GM21423 (cell line): ENCODE results near the gene PRKAR2B.
A peak's percentile ranks its signal among the peaks of the same experiment; 100 is the strongest.

Experiments
- ATAC-seq: cut with Tn5 transposase; IDR thresholded peaks from one replicate; pipeline ENCODE4 v1.9.1; 2021; ENCODE audit warnings: mild to moderate bottlenecking, moderate library complexity; ENCODE audit not compliant: unreplicated experiment

PRKAR2B gene

DNA sequence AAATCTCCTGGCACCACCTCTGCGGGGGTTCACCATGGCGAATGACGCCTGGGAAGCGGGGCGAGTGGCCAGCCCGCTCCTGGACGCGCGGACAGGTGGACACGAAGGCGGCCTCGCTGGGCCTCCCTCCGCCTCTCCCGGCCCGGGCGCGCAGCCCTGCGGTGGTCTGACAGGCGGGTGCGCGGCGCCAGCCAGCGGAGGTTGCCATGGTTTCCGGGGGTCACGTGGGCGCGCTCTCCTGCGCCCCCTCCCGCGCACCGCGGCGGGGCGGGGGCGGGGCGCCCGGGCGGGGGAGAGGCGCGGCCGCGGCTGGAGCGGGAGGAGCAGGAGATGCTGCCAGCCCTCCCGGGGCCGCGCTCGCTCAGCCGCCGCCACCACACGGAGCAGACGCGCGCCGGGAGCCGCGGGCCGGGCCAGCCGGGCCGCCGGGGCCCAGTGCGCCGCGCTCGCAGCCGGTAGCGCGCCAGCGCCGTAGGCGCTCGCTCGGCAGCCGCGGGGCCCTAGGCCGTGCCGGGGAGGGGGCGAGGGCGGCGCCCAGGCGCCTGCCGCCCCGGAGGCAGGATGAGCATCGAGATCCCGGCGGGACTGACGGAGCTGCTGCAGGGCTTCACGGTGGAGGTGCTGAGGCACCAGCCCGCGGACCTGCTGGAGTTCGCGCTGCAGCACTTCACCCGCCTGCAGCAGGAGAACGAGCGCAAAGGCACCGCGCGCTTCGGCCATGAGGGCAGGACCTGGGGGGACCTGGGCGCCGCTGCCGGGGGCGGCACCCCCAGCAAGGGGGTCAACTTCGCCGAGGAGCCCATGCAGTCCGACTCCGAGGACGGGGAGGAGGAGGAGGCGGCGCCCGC is at the start of gene PRKAR2B:
TSS of gene PRKAR2B (plus strand) at position 359 of the 848 bp plus-strand sequence. CDS start at position 562, 203 bp downstream.
- ATAC-seq = peak; percentile 86

DNA sequence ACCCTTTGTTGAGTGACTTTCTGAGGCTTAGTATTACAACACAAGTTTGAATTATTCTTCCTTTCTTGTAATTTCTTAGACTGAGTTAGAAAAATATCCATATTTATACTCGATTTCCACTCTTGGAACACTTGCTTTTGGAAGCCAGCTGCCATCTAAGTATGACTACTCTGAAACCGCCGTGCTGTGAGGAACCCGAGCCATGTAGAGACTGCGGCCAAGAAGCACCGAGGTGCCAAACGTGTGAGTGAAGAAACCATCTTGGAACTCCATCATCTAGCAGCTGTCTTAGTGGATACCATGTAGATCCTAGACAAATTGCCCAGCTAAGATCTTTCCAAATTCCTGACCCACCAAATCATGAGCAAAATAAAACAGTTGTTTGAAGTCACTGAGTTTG is 49.7 kb upstream of the PRKAR2B start:
- no peak for ATAC-seq

DNA sequence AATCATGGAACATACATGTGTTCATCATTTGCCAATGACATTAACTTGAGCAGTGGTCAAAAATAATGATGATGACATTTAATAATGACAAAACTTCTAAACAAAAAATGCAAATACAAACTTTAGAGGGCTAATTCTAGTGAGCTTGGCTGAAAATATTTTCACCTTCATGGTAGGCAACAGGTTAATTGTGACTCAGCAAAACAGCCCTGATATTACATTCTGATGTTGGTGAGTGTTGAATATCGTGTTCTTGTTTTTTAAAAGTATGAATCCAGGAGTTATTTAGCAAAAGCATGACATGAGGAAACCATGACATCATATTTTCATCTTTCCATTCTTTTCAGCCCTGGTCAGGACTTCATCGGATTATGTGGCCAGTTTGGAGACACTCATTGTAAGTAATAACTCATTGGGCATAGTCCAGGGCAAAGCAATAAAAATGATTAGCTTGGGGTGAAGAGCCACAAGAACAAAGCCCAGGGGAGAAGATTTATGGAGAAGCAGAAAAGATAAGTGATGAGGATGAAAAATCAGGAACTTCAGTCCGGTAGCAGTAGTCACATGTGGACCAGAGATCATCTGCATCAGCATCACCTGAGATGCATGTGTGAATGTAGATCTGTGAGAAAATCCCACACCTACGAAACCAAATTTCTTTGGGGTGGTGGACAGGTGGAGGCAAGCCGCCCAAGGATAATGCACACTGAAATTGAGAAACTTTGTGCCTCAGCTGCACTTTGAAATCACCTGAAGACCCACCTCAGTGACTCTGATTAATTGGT is 46.8 kb upstream of the PRKAR2B start:
- ATAC-seq = no peak

DNA sequence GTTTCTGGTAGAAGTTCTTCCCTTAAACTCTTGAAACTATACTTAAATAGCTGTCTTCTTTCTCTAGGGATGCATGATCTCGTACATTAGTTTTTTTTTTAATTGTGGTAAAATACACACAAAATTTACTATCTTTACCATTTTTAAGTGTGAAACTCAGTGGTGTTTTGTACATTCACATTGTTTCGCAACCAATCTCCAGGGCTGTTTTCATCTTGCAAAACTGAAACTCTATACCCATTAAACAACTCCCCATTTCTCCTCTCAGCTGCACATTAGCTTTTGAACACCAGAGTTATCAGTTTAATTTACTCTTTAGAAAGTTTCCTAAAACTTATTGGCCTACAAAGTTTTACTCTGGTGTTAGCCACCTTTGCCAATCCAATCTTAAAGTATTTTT is 45.5 kb upstream of the PRKAR2B start:
- no peak for ATAC-seq

DNA sequence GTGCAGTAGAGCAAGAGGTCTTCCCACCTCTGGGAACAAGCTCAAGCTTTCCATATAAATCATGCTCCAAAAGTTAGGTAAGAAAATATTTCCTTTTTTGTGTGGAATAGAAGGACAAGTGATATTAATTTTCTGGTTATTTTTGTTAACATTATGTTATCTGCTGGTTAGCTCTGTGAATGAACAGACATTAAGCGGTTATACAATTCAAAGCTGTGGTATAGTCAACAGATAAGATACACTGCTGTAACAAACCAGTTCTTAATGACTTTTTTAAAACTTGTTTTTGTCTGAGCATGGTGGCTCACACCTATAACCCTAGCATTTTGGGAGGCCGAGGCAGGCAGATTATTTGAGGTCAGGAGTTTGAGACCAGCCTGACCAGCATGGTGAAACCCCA is 43.0 kb upstream of the PRKAR2B start:
- no peak for ATAC-seq

DNA sequence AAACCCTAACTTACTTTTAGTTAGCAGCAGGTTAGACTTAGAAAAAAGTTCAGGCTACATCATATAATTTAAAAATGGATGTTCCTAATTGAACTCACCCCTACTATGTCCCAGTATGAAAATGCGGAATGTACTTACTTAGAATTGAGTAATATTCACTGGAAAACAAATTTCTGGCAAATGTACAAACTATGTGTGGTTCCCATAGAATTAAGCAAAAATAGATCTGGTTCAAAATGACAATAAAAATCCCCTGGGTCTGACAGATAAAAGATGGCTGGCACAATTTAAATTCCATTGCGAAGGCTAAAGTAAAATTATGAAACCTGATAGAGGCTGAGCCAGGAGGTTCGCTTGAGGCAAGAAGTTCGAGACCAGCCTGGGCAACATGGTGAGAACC is 42.4 kb upstream of the PRKAR2B start:
- no peak for ATAC-seq

DNA sequence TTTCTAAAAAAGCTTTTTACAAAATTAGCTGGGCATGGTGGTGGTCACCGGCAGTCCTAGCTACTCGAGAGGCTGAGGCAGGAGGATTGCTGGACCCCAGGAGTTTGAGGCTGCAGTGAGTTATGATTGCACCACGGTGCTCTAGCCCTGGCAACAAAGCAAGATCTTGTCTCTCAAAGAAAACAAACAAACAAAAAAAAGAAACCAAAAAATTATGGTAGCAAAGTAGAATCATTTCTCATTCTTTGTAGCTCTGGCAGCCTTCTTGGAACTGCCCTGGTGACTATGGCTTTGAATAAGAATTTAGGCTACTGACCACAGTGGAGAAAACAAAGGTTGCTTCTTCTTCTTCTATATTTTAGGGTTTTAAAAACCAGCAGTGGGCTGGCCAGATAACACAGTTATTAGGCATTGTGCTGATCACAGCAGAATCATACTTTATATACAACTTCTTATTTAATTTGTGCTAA is 41.9 kb upstream of the PRKAR2B start:
- ATAC-seq = no peak

DNA sequence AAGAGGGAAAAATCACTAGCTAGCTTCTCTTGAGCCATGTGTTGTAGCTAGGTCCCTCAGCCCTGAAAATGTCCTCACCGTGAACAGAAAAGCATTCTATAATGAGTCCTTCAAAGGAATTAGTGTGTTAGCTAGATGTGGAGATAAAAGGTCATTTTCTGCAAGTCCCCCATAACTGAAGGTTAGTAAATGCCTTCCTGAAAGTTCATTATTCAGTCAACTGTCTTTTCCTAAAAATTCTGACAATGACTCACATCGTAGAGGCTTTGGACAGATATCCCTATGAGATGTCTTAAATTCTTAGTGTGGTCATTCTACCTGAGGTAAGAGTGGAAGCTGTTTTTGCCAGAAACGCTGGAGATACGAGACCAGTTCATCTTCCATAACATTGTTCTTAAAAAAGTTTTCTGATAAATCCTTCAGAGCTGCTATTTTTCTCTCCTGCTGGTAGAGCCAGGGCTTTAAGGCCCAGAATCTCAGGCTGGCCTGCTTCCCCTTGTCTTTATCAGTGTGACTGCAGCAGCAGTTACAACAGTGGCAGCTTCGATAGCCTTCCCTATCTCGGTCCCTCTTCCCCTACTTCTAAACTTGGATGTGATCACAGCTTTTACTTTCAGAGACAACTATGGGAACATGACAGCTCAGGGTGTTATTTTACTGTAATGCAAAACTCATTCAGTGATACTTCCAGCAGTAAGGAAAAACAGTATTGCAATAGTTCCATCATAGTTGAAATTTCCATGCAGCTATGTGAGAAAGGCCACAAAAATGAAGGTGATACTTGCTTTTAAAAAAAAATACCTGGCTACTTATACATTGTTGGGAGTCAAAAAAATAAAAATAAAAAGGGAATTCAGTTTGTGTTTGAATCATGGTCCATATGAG is 37.3 kb upstream of the PRKAR2B start:
- ATAC-seq = no peak

DNA sequence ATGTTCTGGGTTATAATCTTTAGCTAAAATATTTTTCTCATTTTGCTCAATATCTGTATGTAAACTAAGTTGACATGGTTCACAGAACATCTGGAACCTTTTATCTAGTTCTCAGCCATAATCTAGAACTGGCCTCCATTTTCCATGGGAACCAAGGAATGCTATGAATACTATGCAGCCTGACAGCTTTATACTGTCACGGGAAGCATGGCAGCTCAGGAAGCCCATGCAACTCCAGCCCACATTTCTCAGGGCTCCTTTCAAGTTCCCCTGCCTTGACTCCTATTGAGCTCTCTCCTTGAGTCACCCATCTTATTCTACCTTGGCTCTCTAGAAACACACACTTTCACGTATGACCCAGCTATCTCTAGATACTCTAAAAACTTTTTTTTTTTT is 36.6 kb upstream of the PRKAR2B start:
- ATAC-seq = no peak

DNA sequence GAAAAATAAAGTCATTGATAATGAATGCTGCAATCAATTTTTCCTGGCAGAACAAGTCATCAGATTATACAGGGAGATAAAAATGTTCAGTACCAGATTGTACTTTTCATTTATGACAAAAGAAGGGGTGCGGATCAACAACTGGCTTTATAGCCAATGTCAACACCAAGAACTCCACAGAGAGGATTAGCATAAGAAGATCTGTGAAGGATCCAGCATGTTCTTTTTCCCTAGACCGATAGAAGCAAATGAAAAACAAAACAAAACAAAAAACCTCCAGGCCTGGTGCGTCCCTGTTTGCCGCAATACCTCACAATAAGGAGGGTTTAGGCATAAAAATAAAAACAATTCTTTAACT is 34.7 kb upstream of the PRKAR2B start:
- no peak for ATAC-seq

DNA sequence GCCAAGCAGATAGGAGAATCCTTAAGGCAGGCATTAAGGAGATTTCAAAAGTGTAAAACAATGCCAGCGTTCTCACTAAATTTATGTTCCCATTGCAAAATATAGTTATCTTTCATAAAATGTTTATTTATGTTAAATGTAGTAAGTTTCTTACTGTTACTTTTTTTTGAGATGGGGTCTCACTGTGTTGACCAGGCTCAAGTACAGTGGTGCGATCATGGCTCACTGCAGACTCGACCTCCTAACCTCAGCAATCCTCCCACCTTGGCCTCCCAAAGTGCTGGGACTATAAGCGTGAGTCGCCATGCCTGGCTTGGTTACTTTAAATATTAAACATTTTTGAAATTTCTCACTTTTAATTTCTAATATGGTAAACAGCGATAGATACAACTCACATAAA is 31.8 kb upstream of the PRKAR2B start:
- no peak for ATAC-seq

DNA sequence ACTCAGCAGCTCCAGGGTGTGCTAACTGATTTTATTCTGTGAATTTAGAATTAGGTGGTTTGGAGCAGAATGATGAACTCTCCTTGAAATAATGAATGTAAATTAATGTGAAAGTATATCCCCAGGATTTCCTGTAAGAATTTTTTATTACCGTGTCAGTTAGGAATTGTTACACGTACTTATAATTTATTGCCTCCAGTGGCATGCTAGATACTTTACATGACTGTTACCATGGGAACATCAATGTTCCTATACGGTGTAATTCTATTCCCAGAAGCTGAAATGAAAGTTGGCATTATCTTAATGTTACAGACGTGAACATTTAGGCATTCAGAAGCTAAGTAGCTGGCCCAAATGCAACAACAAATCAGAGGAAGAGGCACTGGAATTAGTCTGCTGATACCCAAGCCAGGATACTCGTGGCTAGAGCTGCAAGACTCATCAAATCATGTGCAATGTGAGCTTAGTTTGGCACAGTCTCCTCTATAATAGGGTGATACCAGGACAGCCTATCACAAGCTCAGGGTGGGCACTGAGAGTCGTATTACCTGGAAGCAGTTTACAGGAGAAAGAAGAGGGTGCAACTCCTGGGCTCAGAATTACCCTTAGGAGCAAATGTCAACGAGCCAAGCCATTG is 30.0 kb upstream of the PRKAR2B start:
- ATAC-seq = no peak

DNA sequence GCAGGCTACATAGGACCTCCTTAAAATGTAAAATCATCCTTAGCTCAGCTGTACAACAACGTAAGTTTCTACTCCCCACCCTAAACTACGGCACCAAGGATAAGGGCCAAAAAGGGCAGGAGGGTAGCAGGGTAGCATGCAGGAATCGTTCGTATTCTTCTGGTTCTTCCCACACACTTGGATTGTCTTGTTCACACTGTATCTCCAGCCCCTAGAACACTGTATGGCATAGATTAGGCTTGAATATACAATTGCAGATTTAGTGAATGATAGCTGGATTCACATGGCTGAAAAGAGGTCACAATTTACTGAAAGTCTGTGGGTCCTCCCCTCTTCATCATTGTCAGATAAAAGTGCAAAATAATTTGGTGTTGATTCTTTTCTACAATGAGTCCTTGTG is 28.2 kb upstream of the PRKAR2B start:
- ATAC-seq = no peak

DNA sequence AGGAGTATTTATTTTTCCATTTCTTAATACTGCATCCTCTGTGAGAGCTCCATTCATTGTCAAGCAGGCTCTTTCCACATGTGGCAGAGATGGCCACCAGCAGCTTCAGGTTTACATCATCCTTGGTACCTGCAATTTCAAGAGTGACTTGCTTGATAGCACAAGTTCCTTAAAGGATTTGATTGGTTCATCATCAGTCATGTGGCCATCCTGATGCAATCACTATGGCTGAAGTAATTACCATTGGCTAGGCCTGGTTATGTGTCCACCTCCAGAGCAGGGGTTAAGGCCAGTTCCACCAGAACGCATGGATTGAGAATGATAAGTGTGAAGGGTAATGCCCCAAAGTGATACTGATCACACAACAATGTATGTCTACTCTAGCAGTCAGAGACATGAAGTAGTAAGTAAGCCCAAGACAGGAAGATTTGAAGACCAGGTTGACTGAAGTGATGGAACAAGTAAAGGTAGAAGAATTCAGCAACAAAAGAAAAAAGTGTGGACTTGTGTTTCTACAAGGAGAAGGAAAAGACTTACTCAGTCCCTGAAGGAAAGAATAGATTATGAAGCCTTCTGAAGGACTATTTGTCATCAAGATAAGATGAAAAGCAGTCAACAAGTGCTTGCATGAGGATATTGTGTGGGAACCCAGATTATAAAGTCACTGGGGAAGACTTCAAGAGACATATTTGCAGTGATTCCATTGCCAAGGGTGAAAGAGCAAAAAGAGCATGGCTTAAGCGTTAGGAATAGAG is 26.4 kb upstream of the PRKAR2B start:
- no peak for ATAC-seq

DNA sequence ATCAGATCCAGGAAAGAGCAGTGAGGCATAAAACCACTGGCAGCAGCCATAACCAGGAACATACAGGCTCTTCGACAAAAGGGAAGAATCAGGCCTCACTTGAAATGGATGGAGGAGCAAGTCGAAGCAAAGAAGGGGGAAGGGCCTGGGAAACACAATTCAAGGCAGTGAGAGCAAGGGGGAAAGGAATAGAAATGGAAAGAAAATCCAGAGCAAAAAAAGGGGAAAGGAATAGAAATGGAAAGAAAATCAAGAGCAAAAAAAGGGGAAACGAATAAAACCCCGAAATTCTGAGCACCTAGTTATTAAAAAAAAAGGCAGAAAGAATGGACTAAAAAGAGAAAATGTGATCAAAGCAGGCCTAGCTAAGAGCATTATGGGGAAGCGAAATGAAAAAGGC is 24.1 kb upstream of the PRKAR2B start:
- no peak for ATAC-seq

DNA sequence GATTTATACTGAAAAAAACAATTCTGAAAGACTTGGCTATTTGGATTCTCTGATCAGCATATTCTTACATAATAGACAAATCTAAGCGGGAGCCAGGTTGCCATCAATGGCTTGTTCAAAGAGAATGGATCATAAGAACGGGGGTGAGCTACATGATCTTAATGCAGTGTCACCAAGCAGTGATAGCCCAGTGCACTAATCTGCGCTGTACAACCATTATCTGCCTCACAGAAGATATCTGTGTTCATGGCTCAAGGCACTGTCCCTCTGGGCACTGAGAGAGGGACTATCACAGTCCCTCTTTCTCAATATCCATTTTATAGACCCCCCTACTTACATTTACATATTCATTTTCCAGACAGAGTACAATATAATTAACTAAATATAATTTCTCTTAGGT is 22.9 kb upstream of the PRKAR2B start:
- ATAC-seq = no peak

DNA sequence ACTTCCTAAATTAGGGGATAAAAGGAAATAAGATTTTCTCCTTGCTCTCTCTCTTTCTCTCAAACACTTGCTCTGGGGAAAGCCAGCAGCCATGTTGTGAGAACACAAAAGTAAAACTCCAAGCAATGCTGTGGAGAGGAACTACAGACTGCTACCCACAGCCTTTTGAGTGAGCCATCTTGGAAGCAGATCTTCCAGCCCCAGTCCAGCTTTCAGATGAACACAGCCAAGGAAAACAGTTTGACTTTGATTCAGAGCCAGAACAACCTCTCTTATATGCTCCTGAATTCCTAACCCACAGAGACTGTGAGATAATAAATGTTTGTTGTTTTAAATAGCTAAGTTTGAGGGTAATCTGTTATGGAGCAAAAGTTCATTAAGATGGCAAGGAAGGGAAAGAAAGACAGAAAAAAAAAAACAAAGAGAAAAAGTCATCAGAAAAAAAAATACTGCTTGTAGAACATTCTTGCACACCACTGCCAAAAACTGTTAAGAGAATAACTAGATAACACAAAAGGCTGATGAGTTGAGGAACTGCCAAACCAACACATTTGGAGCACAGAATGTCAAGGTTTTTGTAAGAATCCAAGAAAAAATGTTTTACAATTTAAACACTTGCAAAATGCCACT is 20.9 kb upstream of the PRKAR2B start:
- ATAC-seq = no peak

DNA sequence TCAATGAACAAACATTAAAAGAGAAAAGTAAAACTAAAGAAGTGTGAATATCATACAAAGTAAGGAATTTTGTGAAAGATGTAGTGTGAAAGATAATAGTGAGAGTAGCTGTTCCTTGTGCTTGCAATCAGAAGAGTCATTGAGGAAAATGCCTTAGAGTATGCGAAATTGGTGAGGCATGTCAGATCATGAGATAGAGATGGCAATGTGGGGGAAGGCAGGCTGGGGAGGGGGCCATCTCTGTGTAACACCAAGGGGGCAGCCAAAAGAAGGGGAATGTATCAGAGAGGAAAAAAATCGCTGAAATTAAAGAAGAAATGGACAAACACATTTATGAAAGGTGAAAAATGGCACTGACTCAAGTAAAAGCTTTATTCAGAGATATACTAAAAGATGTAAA is 19.6 kb upstream of the PRKAR2B start:
- ATAC-seq = no peak

DNA sequence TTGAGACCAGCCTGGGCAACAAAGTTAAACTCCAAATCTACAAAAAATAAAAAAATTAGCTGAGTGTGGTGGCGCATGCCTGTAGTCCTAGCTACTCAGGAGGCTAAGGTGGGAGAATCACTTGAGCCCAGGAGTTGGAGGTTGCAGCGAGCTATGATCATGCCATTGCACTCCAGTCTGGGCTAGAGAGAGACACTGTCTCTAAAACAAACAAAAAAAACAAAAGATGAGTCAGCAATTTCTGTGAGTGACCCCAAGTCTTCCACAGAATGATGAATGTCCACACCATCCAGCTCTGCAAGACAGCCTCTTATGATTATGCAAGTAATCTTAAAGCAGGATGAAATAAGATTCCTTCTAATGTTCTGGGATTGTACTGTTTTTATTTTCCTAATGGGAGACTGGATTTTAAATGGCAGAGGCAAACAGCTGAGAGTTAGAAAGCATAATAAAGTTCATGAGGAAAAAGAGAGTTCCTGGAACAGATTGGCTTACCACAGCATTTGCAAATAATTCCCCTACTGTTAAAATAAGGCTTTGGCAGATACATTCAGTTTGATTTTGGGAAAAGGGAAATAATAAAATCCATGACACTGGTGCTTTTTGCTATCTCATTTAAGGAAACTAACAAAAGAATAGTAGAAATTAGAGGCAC is 18.9 kb upstream of the PRKAR2B start:
- no peak for ATAC-seq
